Measurements from ENCODE around the gene MORC4. TPM values are rescaled to one million over a fixed set of nuclear protein-coding genes. Genes with fewer than 3 reads are reported as not detected.

Gene MORC4
- total RNA-seq, 3 donors from 2014 or later = 17.3 to 19.7 (median 18.2) TPM

GRCh38 chrX:106903856-106904528 is 96.0 kb downstream of the MORC4 start:
- intact Hi-C loops (cut with DNase I; ENCODE audit: low total_unique reads) = no loop called here
- Histone ChIP-seq H3K9me3 (no peaks in the 10 kb centered on the region), H3K4me1 (no peaks in the 10 kb centered on the region), H3K36me3 (no peaks in the 10 kb centered on the region), H3K27me3 (peaks cover 0 to 58% of the 10 kb centered on the region in 2 donors), H3K4me3 (no peak overlapping the region), H3K27ac (no peak overlapping the region)
- TF ChIP-seq CTCF (IDR thresholded peaks at IDR 0.05) = no peak
- no peak for TF ChIP-seq POLR2A (IDR thresholded peaks at IDR 0.05)
- TF ChIP-seq POLR2AphosphoS5 (IDR thresholded peaks at IDR 0.05) = no peak
- no peak for DNase-seq (ENCODE audit: low spot score in 2 of 2)

- no peak for DNase-seq (ENCODE audit: low spot score in 2 of 2)
- intact Hi-C loops (cut with DNase I; ENCODE audit: low total_unique reads) = no loop called here
- Histone ChIP-seq H3K9me3 (no peaks in the 10 kb centered on the region), H3K27ac (no peak within 1 kb of the TSS), H3K36me3 (no peaks in the 10 kb centered on the region), H3K27me3 (peaks cover 0 to 57% of the 10 kb centered on the region in 2 donors), H3K4me1 (no peaks in the 10 kb centered on the region), H3K4me3 (no peak within 1 kb of the TSS)
- TF ChIP-seq POLR2AphosphoS5 (IDR thresholded peaks at IDR 0.05) = no peak
- TF ChIP-seq POLR2A (IDR thresholded peaks at IDR 0.05) = no peak
- TF ChIP-seq CTCF (IDR thresholded peaks at IDR 0.05) = no peak
Observed at GRCh38 chrX:106903291-106903824, 96.7 kb downstream of the MORC4 start, which contains the start of gene RIPPLY1. RIPPLY1 (minus strand) TSS chrX:106903341; CDS start chrX:106903287, 54 bp downstream.

GRCh38 chrX:106902684-106903083 is 97.3 kb downstream of the MORC4 start:
- H3K4me1 ChIP-seq = no peaks in the 10 kb centered on the region
- DNase-seq (ENCODE audit: low spot score in 2 of 2) = no peak
- no peak for TF ChIP-seq CTCF (IDR thresholded peaks at IDR 0.05)
- TF ChIP-seq POLR2A (IDR thresholded peaks at IDR 0.05) = no peak
- TF ChIP-seq POLR2AphosphoS5 (IDR thresholded peaks at IDR 0.05) = no peak
- H3K27me3 ChIP-seq = peaks cover 0 to 57% of the 10 kb centered on the region in 2 donors
- H3K36me3 ChIP-seq = no peaks in the 10 kb centered on the region
- intact Hi-C loops (cut with DNase I; ENCODE audit: low total_unique reads) = no loop called here
- H3K4me3 ChIP-seq = no peak overlapping the region
- no peak overlapping the region for H3K27ac ChIP-seq
- no peaks in the 10 kb centered on the region for H3K9me3 ChIP-seq

- H3K36me3 ChIP-seq = no peaks in the 10 kb centered on the region
- no peaks in the 10 kb centered on the region for H3K9me3 ChIP-seq
- no peaks in the 10 kb centered on the region for H3K4me1 ChIP-seq
- peaks cover 0 to 62% of the 10 kb centered on the region in 2 donors for H3K27me3 ChIP-seq
- TF ChIP-seq POLR2AphosphoS5 (IDR thresholded peaks at IDR 0.05) (no peak), CTCF (IDR thresholded peaks at IDR 0.05) (no peak), POLR2A (IDR thresholded peaks at IDR 0.05) (no peak)
- intact Hi-C loops (cut with DNase I; ENCODE audit: low total_unique reads) = no loop called here
- DNase-seq (ENCODE audit: low spot score in 2 of 2) = no peak
- no peak overlapping the region for H3K4me3 ChIP-seq
- H3K27ac ChIP-seq = no peak overlapping the region
Observed at GRCh38 chrX:106901781-106902219, 98.2 kb downstream of the MORC4 start.

GRCh38 chrX:106901341-106901740 is 98.7 kb downstream of the MORC4 start:
- no peaks in the 10 kb centered on the region for H3K36me3 ChIP-seq
- H3K9me3 ChIP-seq = no peaks in the 10 kb centered on the region
- H3K27ac ChIP-seq = no peak overlapping the region
- H3K27me3 ChIP-seq = peaks cover 0 to 63% of the 10 kb centered on the region in 2 donors
- intact Hi-C loops (cut with DNase I; ENCODE audit: low total_unique reads) = no loop called here
- H3K4me1 ChIP-seq = no peaks in the 10 kb centered on the region
- no peak for DNase-seq (ENCODE audit: low spot score in 2 of 2)
- TF ChIP-seq POLR2AphosphoS5 (IDR thresholded peaks at IDR 0.05) = no peak
- no peak for TF ChIP-seq CTCF (IDR thresholded peaks at IDR 0.05)
- TF ChIP-seq POLR2A (IDR thresholded peaks at IDR 0.05) = no peak
- no peak overlapping the region for H3K4me3 ChIP-seq
